Psoas muscle (tissue), 8 donors: ENCODE data around the gene C2orf49. TPM values are rescaled to one million over a fixed set of nuclear protein-coding genes. Genes with fewer than 3 reads are reported as not detected.

Experiments used
- ATAC-seq, 4 donors: fragments of 200-7000 bp; cut with Tn5 transposase; one replicate each; pipeline ENCODE4 v1.9.1; 2020; ENCODE audit warnings: moderate library complexity in 3 of 4, mild to moderate bottlenecking in 2 of 4
- DNase-seq, 2 donors: peaks; one replicate each; pipeline ENCODE4 v3.0.0-alpha.2; 2020
- H3K27ac ChIP-seq: fragments of 200-600 bp; one replicate; pipeline ENCODE4 v1.8.0; 2022
- H3K27me3 ChIP-seq, 3 donors: fragments of 200-600 bp in 1 of 3; one replicate each; pipeline versions ENCODE4 v1.6.1 to v1.8.0; 2013 to 2022; ENCODE audit warnings: low read length in 2 of 3, mild to moderate bottlenecking in 2 of 3, moderate library complexity in 1 of 3; ENCODE audit not compliant: insufficient read depth in 3 of 3
- H3K36me3 ChIP-seq, 2 donors: fragments of 200-600 bp in 1 of 2; one replicate each; pipeline versions ENCODE4 v1.6.1 to v1.8.0; 2013 to 2022; ENCODE audit warnings: low read depth in 1 of 2, mild to moderate bottlenecking in 1 of 2, moderate library complexity in 1 of 2; ENCODE audit not compliant: insufficient read depth in 1 of 2
- H3K4me1 ChIP-seq: fragments of 200-600 bp; one replicate; pipeline ENCODE4 v1.8.0; 2022
- H3K4me3 ChIP-seq: fragments of 200-600 bp; one replicate; pipeline ENCODE4 v1.8.0; 2022; ENCODE audit warnings: mild to moderate bottlenecking
- H3K9me3 ChIP-seq: fragments of 200-600 bp; one replicate; pipeline ENCODE4 v1.8.0; 2022
- CTCF ChIP-seq: fragments of 200-600 bp; IDR thresholded peaks from one replicate; pipeline ENCODE4 v1.8.0; 2022; ENCODE audit warnings: antibody characterized with exemption
- WGBS, 3 donors: extraction: QIAGEN DNeasy Blood & Tissue Kit; methylation state at CpG; one replicate each; pipeline versions ENCODE4 v1.1.6 to v1.1.7; 2013; 5-methylcytosine and 5-hydroxymethylcytosine counted together
- intact Hi-C, 2 donors: fragments of 100-400 bp; cut with DNase I; formaldehyde crosslinking; loops; one replicate each; pipeline versions ENCODE4 v1.11.0 to v1.14.2; 2022
- polyA plus RNA-seq, 3 donors: library from polyadenylated mRNA; stranded (reverse); fragments of 200-250 nt; gene quantifications; one replicate each; pipeline ENCODE4 v1.2.3, GENCODE V29; 2013
- total RNA-seq, 4 donors: library from RNA; stranded (reverse); fragmentation: NEBNext Ultra II Directional in 2 of 4; extraction: Animal tissue kit (Norgen Biotek cat#: 25700) in 2 of 4; gene quantifications; one replicate each; pipeline versions ENCODE4 v1.2.1 to v1.2.4, GENCODE V29; 2021 to 2023
- donor health status: healthy with polysubstance abuse.
- donor health status: DM: no; HTN: no; CAD: no; lungs with moderate emphysema.
- donor health status: Bipolar disorder and iron deficiency.
- donor health status: healthy.
- donor health status: DM: yes; HTN: yes; CAD: no.
- donor health status: DM: no; HTN: no; CAD: no.
- donor health status: DM: no; HTN: no; CAD: no.
- donor health status: DM: yes; HTN: yes; CAD: no.

Gene C2orf49
- total and polyA plus RNA-seq, 7 donors, result 13.2 to 24.6 (median 15.0) TPM

- H3K27me3 ChIP-seq, result no peaks in the 10 kb centered on the region
- peaks cover 3 to 91% of the 10 kb centered on the region in 2 donors for H3K36me3 ChIP-seq
- H3K4me3 ChIP-seq, result no peak overlapping the region
- 29 to 37% (median 37%) methylated on average over 14 to 15 of the region's 15 CpGs for WGBS, 3 donors
- ATAC-seq (peak; percentile 49 to 67 (median 60)), DNase-seq (no peak)
- no peaks in the 10 kb centered on the region for H3K4me1 ChIP-seq
- intact Hi-C loops, result no loop called here
- no peaks in the 10 kb centered on the region for H3K9me3 ChIP-seq
- peak overlapping the region; percentile 13 for H3K27ac ChIP-seq
- TF ChIP-seq CTCF, result no peak
These were observed 25.7 kb downstream of the C2orf49 start for GRCh38 chr2:105362862-105363591.

- intact Hi-C loops, result no loop called here
- TF ChIP-seq CTCF, result no peak
These were observed 27.2 kb downstream of the C2orf49 start for GRCh38 chr2:105364436-105365139.

GRCh38 chr2:105365206-105365605, 27.9 kb downstream of the C2orf49 start:
- Histone ChIP-seq H3K4me3 (no peak overlapping the region), H3K9me3 (no peaks in the 10 kb centered on the region), H3K27me3 (no peaks in the 10 kb centered on the region), H3K27ac (no peak overlapping the region), H3K36me3 (peaks cover 6 to 87% of the 10 kb centered on the region in 2 donors), H3K4me1 (no peaks in the 10 kb centered on the region)
- 68 to 76% (median 71%) methylated on average over 3 of the region's 3 CpGs for WGBS, 3 donors
- no peak for ATAC-seq
- intact Hi-C loops, result no loop called here
- DNase-seq, result no peak
- TF ChIP-seq CTCF, result no peak

More at GRCh38 chr2:105364436-105365139, 27.2 kb downstream of the C2orf49 start:
- WGBS, 3 donors, result 74 to 80% (median 79%) methylated on average over 5 of the region's 5 CpGs
- no peak overlapping the region for H3K4me3 ChIP-seq
- ATAC-seq (no peak), DNase-seq (no peak)
- peaks cover 6 to 92% of the 10 kb centered on the region in 2 donors for H3K36me3 ChIP-seq
- no peak overlapping the region for H3K27ac ChIP-seq
- no peaks in the 10 kb centered on the region for H3K4me1 ChIP-seq
- H3K9me3 ChIP-seq, result no peaks in the 10 kb centered on the region
- no peaks in the 10 kb centered on the region for H3K27me3 ChIP-seq

GRCh38 chr2:105368759-105369408, 31.5 kb downstream of the C2orf49 start:
- intact Hi-C loops, result loop anchor here (1.0 to 2.0 kb wide), 2 partner anchors 152 to 154 kb away; no protein-coding TSS in a partner anchor
- 74 to 76% (median 74%) methylated on average over 8 of the region's 8 CpGs for WGBS, 3 donors
- H3K4me3 ChIP-seq, result no peak overlapping the region
- no peak for TF ChIP-seq CTCF
- H3K4me1 ChIP-seq, result peaks cover 10% of the 10 kb centered on the region
- no peak for ATAC-seq
- H3K9me3 ChIP-seq, result no peaks in the 10 kb centered on the region
- peaks cover 6 to 62% of the 10 kb centered on the region in 2 donors for H3K36me3 ChIP-seq
- no peak overlapping the region for H3K27ac ChIP-seq
- no peaks in the 10 kb centered on the region for H3K27me3 ChIP-seq
- DNase-seq, result no peak
